HEK293 (cell line): Measurements from ENCODE around the gene PER1.

Experiments
- CTCF ChIA-PET: fragments of 350-600 bp; formaldehyde crosslinking; extraction: SDS; loops from one replicate; lab custom pipeline; 2021; ENCODE audit warnings: antibody characterized with exemption; lab: Yijun Ruan, JAX
- POLR2A ChIA-PET: fragments of 300-600 bp; formaldehyde crosslinking; extraction: SDS; loops from one replicate; lab custom pipeline; 2020; ENCODE audit warnings: antibody characterized with exemption, inconsistent platforms; lab: Yijun Ruan, JAX
- H3K27ac ChIP-seq: fragments of 200-500 bp; sonication (Bioruptor generic); 2 replicates; pipeline ENCODE4 v1.5.1; 2014; ENCODE audit warnings: low read depth, low read length, control low read depth, inconsistent platforms; ENCODE audit errors: extremely low read depth
- H3K36me3 ChIP-seq, 2 experiments: fragments of 200-500 bp in 1 of 2; sonication (Bioruptor generic) in 1 of 2; 1 replicate in 1 of 2; 2 replicates in 1 of 2; pipeline ENCODE4 v1.5.1; 2014 to 2017; ENCODE audit warnings: inconsistent platforms in 2 of 2, low read length in 2 of 2; ENCODE audit not compliant: control insufficient read depth in 2 of 2, insufficient read depth in 1 of 2
- H3K4me1 ChIP-seq: fragments of 200-500 bp; sonication (Bioruptor generic); 2 replicates; pipeline ENCODE4 v1.5.1; 2014; ENCODE audit warnings: mild to moderate bottlenecking, low read length, inconsistent platforms; ENCODE audit not compliant: control insufficient read depth, insufficient read depth
- H3K4me3 ChIP-seq: 2 replicates; pipeline ENCODE4 v1.5.1; 2011; ENCODE audit warnings: low read depth, mild to moderate bottlenecking, control low read depth, low read length, moderate library complexity
- H3K9me3 ChIP-seq: fragments of 200-500 bp; sonication (Bioruptor generic); 2 replicates; pipeline ENCODE4 v1.5.1; 2014; ENCODE audit warnings: low read depth, low read length, inconsistent platforms; ENCODE audit not compliant: control insufficient read depth, insufficient read depth
- CTCF ChIP-seq: fragments of 450-650 bp; formaldehyde crosslinking; IDR thresholded peaks from 2 replicates; pipeline ENCODE4 v1.5.1; 2016; ENCODE audit warnings: missing biosample characterization, missing genetic modification characterization
- HOXD13 ChIP-seq: sonication (generic); formaldehyde crosslinking; IDR thresholded peaks from 2 replicates; pipeline ENCODE4 v1.8.0; 2022; ENCODE audit warnings: missing genetic modification reagents, borderline replicate concordance
- IKZF3 ChIP-seq: fragments of 450-650 bp; IDR thresholded peaks from 2 replicates; pipeline ENCODE4 v1.5.0; 2018; ENCODE audit warnings: missing biosample characterization, mild to moderate bottlenecking, missing genetic modification characterization, moderate library complexity
- PBX3 ChIP-seq: sonication (generic); formaldehyde crosslinking; IDR thresholded peaks from 2 replicates; pipeline ENCODE4 v1.8.1; 2022; ENCODE audit warnings: mild to moderate bottlenecking, moderate library complexity, missing genetic modification reagents
- PRDM1 ChIP-seq: fragments of 450-650 bp; formaldehyde crosslinking; IDR thresholded peaks from 2 replicates; pipeline ENCODE4; 2016; ENCODE audit warnings: missing biosample characterization, missing genetic modification characterization
- REPIN1 ChIP-seq: fragments of 450-650 bp; formaldehyde crosslinking; IDR thresholded peaks from 2 replicates; pipeline ENCODE4 v1.5.1; 2017; ENCODE audit warnings: missing biosample characterization, missing genetic modification characterization, low read depth
- ZBTB11 ChIP-seq: fragments of 450-650 bp; formaldehyde crosslinking; conservative IDR thresholded peaks from 2 replicates; pipeline ENCODE4 v1.5.1; 2016; ENCODE audit warnings: low read depth, missing biosample characterization, missing genetic modification characterization
- ZBTB20 ChIP-seq: fragments of 450-650 bp; formaldehyde crosslinking; IDR thresholded peaks from 2 replicates; pipeline ENCODE4 v1.5.1; 2016; ENCODE audit warnings: missing biosample characterization, missing genetic modification characterization
- ZBTB26 ChIP-seq: fragments of 450-650 bp; formaldehyde crosslinking; optimal IDR thresholded peaks from 2 replicates; pipeline ENCODE3; 2016; ENCODE audit warnings: missing biosample characterization, mild to moderate bottlenecking, missing genetic modification characterization
- ZBTB48 ChIP-seq: fragments of 450-650 bp; formaldehyde crosslinking; IDR thresholded peaks from 2 replicates; pipeline ENCODE4 v1.5.1; 2016; ENCODE audit warnings: missing biosample characterization, missing genetic modification characterization
- ZBTB6 ChIP-seq: fragments of 450-650 bp; formaldehyde crosslinking; IDR thresholded peaks from 2 replicates; pipeline ENCODE4 v1.5.1; 2017; ENCODE audit warnings: missing biosample characterization, missing genetic modification characterization
- ZNF148 ChIP-seq: fragments of 450-650 bp; formaldehyde crosslinking; IDR thresholded peaks from 2 replicates; pipeline ENCODE4 v1.5.0; 2017; ENCODE audit warnings: missing biosample characterization, missing genetic modification characterization, borderline replicate concordance
- ZNF24 ChIP-seq: fragments of 450-650 bp; formaldehyde crosslinking; IDR thresholded peaks from 2 replicates; pipeline ENCODE4 v1.5.1; 2016; ENCODE audit warnings: missing biosample characterization, missing genetic modification characterization
- ZNF341 ChIP-seq: fragments of 450-650 bp; formaldehyde crosslinking; IDR thresholded peaks from 2 replicates; pipeline ENCODE4; 2016; ENCODE audit warnings: low read depth, missing biosample characterization, missing genetic modification characterization
- ZNF366 ChIP-seq: fragments of 450-650 bp; formaldehyde crosslinking; conservative IDR thresholded peaks from 2 replicates; pipeline ENCODE4 v1.5.1; 2016; ENCODE audit warnings: missing biosample characterization, missing genetic modification characterization
- ZNF394 ChIP-seq: fragments of 450-650 bp; formaldehyde crosslinking; IDR thresholded peaks from 2 replicates; pipeline ENCODE4 v1.5.1; 2016; ENCODE audit warnings: missing biosample characterization, missing genetic modification characterization, mild to moderate bottlenecking, moderate library complexity, borderline replicate concordance
- ZNF600 ChIP-seq: fragments of 450-650 bp; formaldehyde crosslinking; IDR thresholded peaks from 2 replicates; pipeline ENCODE4 v1.5.1; 2016; ENCODE audit warnings: missing biosample characterization, missing genetic modification characterization
- ZNF621 ChIP-seq: fragments of 450-650 bp; formaldehyde crosslinking; IDR thresholded peaks from 2 replicates; pipeline ENCODE4 v1.5.1; 2017; ENCODE audit warnings: missing biosample characterization, missing genetic modification characterization
- ZNF76 ChIP-seq: fragments of 450-650 bp; formaldehyde crosslinking; IDR thresholded peaks from 2 replicates; pipeline ENCODE4; 2016; ENCODE audit warnings: low read depth, missing biosample characterization, missing genetic modification characterization, borderline replicate concordance

The PER1 gene

GRCh38 chr17:8122924-8123694 lies 29.1 kb downstream of the PER1 start:
- H3K27ac ChIP-seq, result peak overlapping the region; percentile 21; the same call in 1 of the 2 replicates
- 0 out of 2 replicates have a peak, but pooled peaks have one; percentile 34 for TF ChIP-seq ZNF600
- peak; percentile 61; the same call in 1 of the 2 replicates for TF ChIP-seq ZNF394 (tag by site-specific recombination)
- peak; percentile 76 for TF ChIP-seq ZNF341 (tag by site-specific recombination)
- no peak for TF ChIP-seq ZNF148 (tag by site-specific recombination)
- TF ChIP-seq ZNF366, result peak; percentile 71
- TF ChIP-seq ZBTB20 (tag by site-specific recombination), result peak; percentile 54
- TF ChIP-seq ZNF24 (tag by site-specific recombination), result peak; percentile 19; the same call in 1 of the 2 replicates
- 0 out of 2 replicates have a peak, but pooled peaks have one; percentile 11 for TF ChIP-seq ZNF76 (tag by site-specific recombination)
- peak; percentile 77 for TF ChIP-seq PRDM1 (tag by site-specific recombination)
- TF ChIP-seq ZBTB11 (tag by site-specific recombination), result peak; percentile 21; the same call in 1 of the 2 replicates
- 0 out of 2 replicates have a peak, but pooled peaks have one; percentile 9 for TF ChIP-seq ZBTB48 (tag by site-specific recombination)
- 0 out of 2 replicates have a peak, but pooled peaks have one; percentile 22 for TF ChIP-seq CTCF
- no peak for TF ChIP-seq REPIN1
- TF ChIP-seq ZBTB6 (tag by site-specific recombination), result no peak
- peak; percentile 17; the same call in 1 of the 2 replicates for TF ChIP-seq HOXD13 (CRISPR knock-in tag)
- TF ChIP-seq ZNF621 (tag by site-specific recombination), result no peak
- peak; percentile 4; the same call in 1 of the 2 replicates for TF ChIP-seq IKZF3 (tag by site-specific recombination)
- no peak for TF ChIP-seq PBX3 (CRISPR knock-in tag)
- peak; percentile 67 for TF ChIP-seq ZBTB26 (tag by site-specific recombination)
- TF ChIP-seq, all 188 proteins: peak for 14
- POLR2A ChIA-PET, result interaction anchor here (0.6 to 3.5 kb wide), 9 partner anchors 16 to 760 kb away, joined by 4 to 27 read pairs (median 5); partner anchors contain the start of genes BORCS6 and CTC1

More at GRCh38 chr17:8122924-8123694, 29.1 kb downstream of the PER1 start:
- Histone ChIP-seq H3K4me1 (peaks cover 14% of the 10 kb centered on the region), H3K9me3 (no peaks in the 10 kb centered on the region), H3K4me3 (peak overlapping the region; percentile 70), H3K36me3 (no peaks in the 10 kb centered on the region)
- CTCF ChIA-PET, result interaction anchor here (0.7 to 4.1 kb wide), 10 partner anchors 10 to 101 kb away, joined by 3 to 33 read pairs (median 6); no protein-coding TSS in a partner anchor
